T-helper 9 cell (primary cell): ENCODE results near the gene PROK1.
"Not testable (repeated sequence)": the region's sequence is repeated elsewhere in the genome, so short reads cannot be mapped to it uniquely, and the experiment has no call there.

Experiments
- DNase-seq: peaks from one replicate; pipeline ENCODE4 v3.0.0-alpha.2; 2020

The PROK1 gene

GRCh38 chr1:110434946-110435345, 16.0 kb upstream of the PROK1 start:
- no peak for DNase-seq

GRCh38 chr1:110436635-110437034, 14.3 kb upstream of the PROK1 start:
- DNase-seq, result no peak

- DNase-seq, result not testable (repeated sequence)
Observed at GRCh38 chr1:110437645-110438299, 13.2 kb upstream of the PROK1 start.

- no peak for DNase-seq
Observed at GRCh38 chr1:110438893-110439292, 12.1 kb upstream of the PROK1 start.

GRCh38 chr1:110439873-110440272, 11.1 kb upstream of the PROK1 start:
- not testable (repeated sequence) for DNase-seq

- no peak for DNase-seq
Observed at GRCh38 chr1:110440877-110441276, 10.1 kb upstream of the PROK1 start.

GRCh38 chr1:110441888-110442287, 9.1 kb upstream of the PROK1 start:
- no peak for DNase-seq

GRCh38 chr1:110443451-110443850, 7.5 kb upstream of the PROK1 start:
- no peak for DNase-seq

- no peak for DNase-seq
Observed at GRCh38 chr1:110444561-110444960, 6.4 kb upstream of the PROK1 start.

- DNase-seq, result no peak
Observed at GRCh38 chr1:110449661-110450651, 993 bp upstream of the PROK1 start.

GRCh38 chr1:110452330-110452729, 1.4 kb downstream of the PROK1 start:
- DNase-seq, result no peak

GRCh38 chr1:110453829-110454228, 2.9 kb downstream of the PROK1 start:
- DNase-seq, result no peak

GRCh38 chr1:110454328-110454727, 3.4 kb downstream of the PROK1 start:
- no peak for DNase-seq

- no peak for DNase-seq
Observed at GRCh38 chr1:110455151-110455550, 4.2 kb downstream of the PROK1 start.

- DNase-seq, result no peak
Observed at GRCh38 chr1:110457206-110457605, 6.3 kb downstream of the PROK1 start.

- DNase-seq, result peak; percentile 80
Observed at GRCh38 chr1:110460253-110461220, 9.6 kb downstream of the PROK1 start.

GRCh38 chr1:110462093-110462492, 11.1 kb downstream of the PROK1 start:
- DNase-seq, result no peak

- no peak for DNase-seq
Observed at GRCh38 chr1:110462964-110463363, 12.0 kb downstream of the PROK1 start.

GRCh38 chr1:110463725-110464124, 12.8 kb downstream of the PROK1 start:
- no peak for DNase-seq

GRCh38 chr1:110464340-110464739, 13.4 kb downstream of the PROK1 start:
- DNase-seq, result no peak

- DNase-seq, result no peak
Observed at GRCh38 chr1:110465038-110465813, 14.3 kb downstream of the PROK1 start.

GRCh38 chr1:110465814-110466380, 14.9 kb downstream of the PROK1 start:
- no peak for DNase-seq
